ENCODE measurements around the gene LZTS3. TPM values are rescaled to one million over a fixed set of nuclear protein-coding genes. Genes with fewer than 3 reads are reported as not detected.

Gene LZTS3
- total and polyA plus RNA-seq, 2 of the 13 experiments (the other 11 are each of a cell fraction or from before 2014, with no cell fraction given), result 10.1 to 31.3 TPM

GRCh38 chr20:3168079-3168828 is 5.1 kb downstream of the LZTS3 start (continued):
- 0 out of 2 replicates have a peak, but pooled peaks have one; percentile 49 for TF ChIP-seq ZBTB44 (CRISPR knock-in tag; IDR thresholded peaks at IDR 0.05)
- peak; percentile 93; the same call in 1 of the 2 replicates for TF ChIP-seq ZNF44 (CRISPR knock-in tag; IDR thresholded peaks at IDR 0.05)
- TF ChIP-seq ZNF770 (CRISPR knock-in tag; IDR thresholded peaks at IDR 0.05), result peak; percentile 79
- TF ChIP-seq ELK4 (CRISPR knock-in tag; IDR thresholded peaks at IDR 0.05; ENCODE audit: borderline replicate concordance), result no peak
- no peak for TF ChIP-seq RBAK (CRISPR knock-in tag; IDR thresholded peaks at IDR 0.05)
- TF ChIP-seq ASH2L (IDR thresholded peaks at IDR 0.05; ENCODE audit: insufficient read length, low read depth, low read length), result peak; percentile 78
- TF ChIP-seq ZNF543 (CRISPR knock-in tag; IDR thresholded peaks at IDR 0.05), result peak; percentile 87; the same call in 1 of the 2 replicates
- peak; percentile 92 for TF ChIP-seq ZNF563 (CRISPR knock-in tag; IDR thresholded peaks at IDR 0.05)
- no peak for TF ChIP-seq ZKSCAN5 (CRISPR knock-in tag; IDR thresholded peaks at IDR 0.05)
- TF ChIP-seq ZNF468 (CRISPR knock-in tag; IDR thresholded peaks at IDR 0.05), result no peak
- TF ChIP-seq HMGA1 (CRISPR knock-in tag; conservative IDR thresholded peaks at IDR 0.05), result no peak
- peak; percentile 77 for TF ChIP-seq PRPF4 (IDR thresholded peaks at IDR 0.05; ENCODE audit: low read depth, low read length, poor library complexity, severe bottlenecking)
- no peak for TF ChIP-seq ZNF569 (CRISPR knock-in tag; IDR thresholded peaks at IDR 0.05; ENCODE audit: borderline replicate concordance)
- TF ChIP-seq GRHL1 (CRISPR knock-in tag; conservative IDR thresholded peaks at IDR 0.05), result no peak
- no peak for TF ChIP-seq FOSL1 (CRISPR knock-in tag; IDR thresholded peaks at IDR 0.05; ENCODE audit: borderline replicate concordance)
- TF ChIP-seq ZNF776 (CRISPR knock-in tag; IDR thresholded peaks at IDR 0.05), result peak; percentile 47
- no peak; the same call in 1 of the 2 replicates for TF ChIP-seq SRY (CRISPR knock-in tag; IDR thresholded peaks at IDR 0.05)
- TF ChIP-seq MTA3 (CRISPR knock-in tag; IDR thresholded peaks at IDR 0.05), result no peak
- TF ChIP-seq CEBPB (IDR thresholded peaks at IDR 0.05; ENCODE audit: borderline replicate concordance, low read depth, low read length), result no peak
- TF ChIP-seq TFE3 (CRISPR knock-in tag; IDR thresholded peaks at IDR 0.05), result peak; percentile 67
- peak; percentile 59; the same call in 1 of the 2 replicates for TF ChIP-seq ZNF12 (CRISPR knock-in tag; IDR thresholded peaks at IDR 0.05)
- peak; percentile 71; the same call in 1 of the 2 replicates for TF ChIP-seq ZBTB7B (CRISPR knock-in tag; IDR thresholded peaks at IDR 0.05)
